CD1c-positive myeloid dendritic cell (primary cell): Measurements from ENCODE around the gene TSEN34.
"Not testable (repeated sequence)": the region's sequence is repeated elsewhere in the genome, so short reads cannot be mapped to it uniquely, and the experiment has no call there.

Source experiments
- DNase-seq: peaks from one replicate; pipeline ENCODE4 v3.0.0-alpha.2; 2016; ENCODE audit errors: extremely low spot score

TSEN34 gene

GRCh38 chr19:54188215-54188871 lies 2.8 kb upstream of the TSEN34 start:
- DNase-seq: peak; percentile 61

GRCh38 chr19:54189145-54189734 lies 1.9 kb upstream of the TSEN34 start, which contains the start of gene MBOAT7:
TSS of gene MBOAT7 (minus strand) at chr19:54189580. CDS start at chr19:54188508, 1,072 bp downstream.
- DNase-seq: no peak

- peak; percentile 100 for DNase-seq
Observed at GRCh38 chr19:54189735-54190502, 1.2 kb upstream of the TSEN34 start.

- DNase-seq: peak; percentile 100
Observed at GRCh38 chr19:54190503-54191010, 551 bp upstream of the TSEN34 start.

- DNase-seq: no peak
Observed at GRCh38 chr19:54191811-54192453, 824 bp downstream of the TSEN34 start.

GRCh38 chr19:54193011-54193410 lies 1.9 kb downstream of the TSEN34 start:
- DNase-seq: no peak

GRCh38 chr19:54194463-54194862 lies 3.4 kb downstream of the TSEN34 start:
- DNase-seq: not testable (repeated sequence)

GRCh38 chr19:54196536-54196935 lies 5.4 kb downstream of the TSEN34 start:
- no peak for DNase-seq

- peak; percentile 55 for DNase-seq
Observed at GRCh38 chr19:54197121-54197520, 6.0 kb downstream of the TSEN34 start.

- no peak for DNase-seq
Observed at GRCh38 chr19:54199401-54199800, 8.3 kb downstream of the TSEN34 start.

GRCh38 chr19:54201172-54201701 lies 10.1 kb downstream of the TSEN34 start:
- DNase-seq: no peak

GRCh38 chr19:54201980-54202379 lies 10.9 kb downstream of the TSEN34 start:
- no peak for DNase-seq

- DNase-seq: no peak
Observed at GRCh38 chr19:54203151-54203611, 12.1 kb downstream of the TSEN34 start.

GRCh38 chr19:54204767-54205468 lies 13.8 kb downstream of the TSEN34 start:
- DNase-seq: no peak

- DNase-seq: peak; percentile 71
Observed at GRCh38 chr19:54206030-54206830, 15.1 kb downstream of the TSEN34 start.

GRCh38 chr19:54206831-54207177 lies 15.7 kb downstream of the TSEN34 start:
- DNase-seq: peak; percentile 29

- DNase-seq: peak; percentile 50
Observed at GRCh38 chr19:54207193-54207592, 16.1 kb downstream of the TSEN34 start.

GRCh38 chr19:54207676-54207982 lies 16.5 kb downstream of the TSEN34 start:
- DNase-seq: no peak

GRCh38 chr19:54207983-54208783 lies 17.1 kb downstream of the TSEN34 start:
- DNase-seq: peak; percentile 98

GRCh38 chr19:54208784-54209057 lies 17.6 kb downstream of the TSEN34 start:
- DNase-seq: no peak
